GM12878 (cell line): Measurements from ENCODE around the gene PLGRKT. TPM values are rescaled to one million over a fixed set of nuclear protein-coding genes. Genes with fewer than 3 reads are reported as not detected.

ENCODE experiments used
- ATAC-seq: fragments of 200-7000 bp; cut with Tn5 transposase; 3 replicates; pipeline ENCODE4 v1.9.1; 2020; ENCODE audit warnings: mild to moderate bottlenecking, moderate library complexity
- BruUV-seq: library from RNA; stranded (reverse); fragments of 400-500 nt; replicated peaks from 2 replicates; lab custom pipeline; 2021; lab: Mats Ljungman, UMichigan
- CTCF ChIA-PET: fragments of 300-600 bp; sonication (Branson Sonifier 250); formaldehyde crosslinking; extraction: SDS; loops from one replicate; lab custom pipeline; 2021; ENCODE audit warnings: inconsistent platforms; lab: Yijun Ruan, JAX
- POLR2A ChIA-PET: fragments of 350-600 bp; formaldehyde crosslinking; extraction: SDS; loops from one replicate; lab custom pipeline; 2021; ENCODE audit warnings: inconsistent platforms; lab: Charles Lee
- RAD21 ChIA-PET: fragments of 300-600 bp; sonication (Branson Sonifier 250); formaldehyde crosslinking; loops from one replicate; lab custom pipeline; 2023; ENCODE audit warnings: antibody characterized with exemption; ENCODE audit not compliant: unreplicated experiment; lab: Charles Lee
- SMC1A ChIA-PET: fragments of 300-600 bp; sonication (Branson Sonifier 250); formaldehyde crosslinking; loops from one replicate; lab custom pipeline; 2023; ENCODE audit not compliant: unreplicated experiment, uncharacterized antibody; lab: Charles Lee
- DNase-seq: peaks from one replicate; pipeline ENCODE4 v3.0.0-alpha.2; 2011; ENCODE audit warnings: low read depth, low spot score
- FAIRE-seq: peaks from 3 replicates; lab custom pipeline; 2011; peaks lifted over from hg19 to GRCh38; lab: Jason Lieb, UNC
- H2AFZ ChIP-seq: 2 replicates; pipeline ENCODE4 v1.6.0; 2011; ENCODE audit warnings: low read depth, low read length, control low read depth; ENCODE audit not compliant: control insufficient read depth
- H3K27ac ChIP-seq: 2 replicates; pipeline ENCODE4 v1.5.1; 2011; ENCODE audit warnings: control low read depth; ENCODE audit not compliant: control insufficient read depth, insufficient read depth
- H3K27me3 ChIP-seq, 2 experiments: replicated peaks in 1 of 2; 2 replicates each; pipeline versions ENCODE4 v1.6.0 to v1.6.1; 2011; ENCODE audit warnings: low read length in 1 of 2; ENCODE audit not compliant: control insufficient read depth in 2 of 2, insufficient read depth in 2 of 2
- H3K36me3 ChIP-seq, 2 experiments: 2 replicates each; pipeline ENCODE4 v1.5.1; 2011; ENCODE audit warnings: low read length in 1 of 2; ENCODE audit not compliant: control insufficient read depth in 2 of 2, insufficient read depth in 2 of 2
- H3K4me1 ChIP-seq: 2 replicates; pipeline ENCODE4 v1.6.1; 2011; ENCODE audit warnings: mild to moderate bottlenecking, low read length, moderate library complexity, mixed read lengths; ENCODE audit not compliant: control insufficient read depth, insufficient read depth
- H3K4me2 ChIP-seq: 2 replicates; pipeline ENCODE4 v1.6.0; 2011; ENCODE audit warnings: control low read depth; ENCODE audit not compliant: control insufficient read depth, insufficient read depth
- H3K4me3 ChIP-seq: fragments of 200-600 bp; sonication (generic); 2 replicates; pipeline ENCODE4 v1.5.1; 2016
- H3K79me2 ChIP-seq: 2 replicates; pipeline ENCODE4 v1.6.0; 2011; ENCODE audit warnings: low read length; ENCODE audit not compliant: control insufficient read depth, insufficient read depth
- H3K9ac ChIP-seq: 2 replicates; pipeline ENCODE4 v1.8.0; 2011; ENCODE audit warnings: low read length, control low read depth, mixed read lengths; ENCODE audit not compliant: control insufficient read depth, insufficient read depth
- H3K9me3 ChIP-seq: replicated peaks from 3 replicates; pipeline ENCODE4 v1.5.1; 2011; ENCODE audit warnings: mild to moderate bottlenecking, low read length; ENCODE audit not compliant: control insufficient read depth, insufficient read depth
- H4K20me1 ChIP-seq: 2 replicates; pipeline ENCODE4 v1.6.0; 2011; ENCODE audit not compliant: control insufficient read depth, insufficient read depth
- BCLAF1 ChIP-seq: fragments of 450-650 bp; IDR thresholded peaks from 2 replicates; pipeline ENCODE4 v1.6.1; 2017; ENCODE audit warnings: antibody characterized with exemption, mild to moderate bottlenecking, moderate library complexity
- CEBPB ChIP-seq, 2 experiments: fragments of 150-350 bp in 1 of 2; IDR thresholded peaks; 2 replicates each; pipeline ENCODE4 v1.6.1; 2012 to 2014; ENCODE audit warnings: low read depth in 2 of 2, low read length in 2 of 2, borderline replicate concordance in 1 of 2, inconsistent platforms in 1 of 2
- CHD1 ChIP-seq: IDR thresholded peaks from 2 replicates; pipeline ENCODE4 v1.6.1; 2012; ENCODE audit warnings: low read depth, low read length, improper control_type of control experiment
- CTCF ChIP-seq, 3 experiments: IDR thresholded peaks in 2 of 3; conservative IDR thresholded peaks in 1 of 3; 2 replicates each; pipeline ENCODE4 v1.5.1; 2011; ENCODE audit warnings: low read depth in 3 of 3, low read length in 3 of 3, mild to moderate bottlenecking in 3 of 3, control low read depth in 2 of 3, moderate library complexity in 2 of 3, inconsistent platforms in 1 of 3, mixed read lengths in 1 of 3; ENCODE audit not compliant: control insufficient read depth in 2 of 3, insufficient read depth in 1 of 3; ENCODE audit errors: extremely low read depth in 1 of 3
- CUX1 ChIP-seq: IDR thresholded peaks from 2 replicates; pipeline ENCODE4 v1.6.1; 2012; ENCODE audit warnings: improper control_type of control experiment, low read depth, low read length; ENCODE audit not compliant: insufficient replicate concordance
- EP300 ChIP-seq, 2 experiments: fragments of 150-350 bp in 1 of 2; IDR thresholded peaks; 2 replicates each; pipeline ENCODE4 v1.6.1; 2011 to 2012; ENCODE audit warnings: low read depth in 2 of 2, low read length in 2 of 2, borderline replicate concordance in 1 of 2, improper control_type of control experiment in 1 of 2, inconsistent platforms in 1 of 2; ENCODE audit not compliant: control insufficient read depth in 1 of 2
- GABPA ChIP-seq: IDR thresholded peaks from 2 replicates; pipeline ENCODE4 v1.6.1; 2014; ENCODE audit warnings: antibody characterized with exemption, low read depth, mild to moderate bottlenecking, inconsistent platforms
- GATAD2B ChIP-seq: fragments of 450-650 bp; conservative IDR thresholded peaks from 2 replicates; pipeline ENCODE4 v1.6.1; 2017; ENCODE audit warnings: low read depth, mild to moderate bottlenecking, moderate library complexity
- MYC ChIP-seq: IDR thresholded peaks from 2 replicates; pipeline ENCODE4 v1.6.1; 2011; ENCODE audit warnings: mild to moderate bottlenecking, low read length, moderate library complexity, inconsistent platforms; ENCODE audit not compliant: insufficient read depth, insufficient replicate concordance, insufficient read length, severe bottlenecking
- STAT1 ChIP-seq: fragments of 450-650 bp; conservative IDR thresholded peaks from 2 replicates; pipeline ENCODE4 v1.6.1; 2014; ENCODE audit warnings: antibody characterized with exemption, mild to moderate bottlenecking
- WGBS: methylation state at CpG from one replicate; pipeline ENCODE4 v1.1.6; 2016; ENCODE audit warnings: low lambda C conversion rate; ENCODE audit not compliant: insufficient replicate concordance, insufficient coverage; ENCODE audit errors: missing lambda C conversion rate; 5-methylcytosine and 5-hydroxymethylcytosine counted together
- in situ Hi-C: fragments of 300-500 bp; cut with MboI; formaldehyde crosslinking; loops from 9 replicates; pipeline ENCODE4 v1.14.3; 2018; ENCODE audit warnings: mixed read lengths
- intact Hi-C: fragments of 100-400 bp; cut with micrococcal nuclease; formaldehyde crosslinking; loops from one replicate; pipeline ENCODE4 v1.14.2; 2022; ENCODE audit not compliant: unreplicated experiment
- polyA plus RNA-seq, 11 experiments: library from polyadenylated mRNA; depleted of rRNA in 4 of 11; unstranded in 6 of 11; stranded (reverse) in 5 of 11; fragments of >200 nt; fragmentation: Nextera tagmentation in 4 of 11; fragmentation: Illumina TruSeq in 1 of 11; extraction: Ambion mirVana in 4 of 11; extraction: Trizol in 1 of 11; gene quantifications; 1 replicate in 1 of 11; 2 replicates in 10 of 11; pipeline versions ENCODE4 v1.2.1 to v1.2.3, GENCODE V29; 2011 to 2016; ENCODE audit warnings: inconsistent platforms in 2 of 11, missing spikeins in 2 of 11, low read depth in 1 of 11
- total RNA-seq, 4 experiments: library from RNA; depleted of rRNA in 3 of 4; stranded (reverse); fragments of >200 nt in 3 of 4; fragmentation: Illumina TruSeq in 1 of 4; extraction: Trizol in 1 of 4; gene quantifications; 2 replicates each; pipeline versions ENCODE4 v1.2.1 to v1.2.3, GENCODE V29; 2013 to 2021

Gene PLGRKT
- total and polyA plus RNA-seq, 10 of the 15 experiments (the other 5 are each of a cell fraction or from before 2014, with no cell fraction given): 25.2 to 72.3 (median 38.4) TPM

- peak overlapping the region; percentile 37 for H2AFZ ChIP-seq
- POLR2A ChIA-PET: interaction anchor here (0.5 to 2.1 kb wide), 18 partner anchors 10 to 372 kb away, joined by 3 to 16 read pairs (median 5); partner anchors contain the start of gene PDCD1LG2
- in situ Hi-C loops: no loop called here
- no peak for TF ChIP-seq MYC
- TF ChIP-seq CHD1: no peak
- TF ChIP-seq STAT1: no peak
- no peak for TF ChIP-seq CUX1
- TF ChIP-seq GABPA: no peak
- TF ChIP-seq GATAD2B: no peak
- no peak for TF ChIP-seq BCLAF1
- TF ChIP-seq EP300 (IDR thresholded peaks at IDR 0.05; ENCODE audit: borderline replicate concordance in 1 of 2, control insufficient read depth in 1 of 2, low read depth in 2 of 2, low read length in 2 of 2): peak; percentile 37 to 47; a peak in 2 of 4 replicates
- TF ChIP-seq CTCF (IDR thresholded peaks at IDR 0.05 in 2 of 3, conservative IDR thresholded peaks at IDR 0.05 in 1 of 3; ENCODE audit: control insufficient read depth in 2 of 3, extremely low read depth in 1 of 3, insufficient read depth in 1 of 3, low read depth in 3 of 3, low read length in 3 of 3): no peak
- no peak for TF ChIP-seq CEBPB (IDR thresholded peaks at IDR 0.05; ENCODE audit: borderline replicate concordance in 1 of 2, low read depth in 2 of 2, low read length in 2 of 2)
Measured at GRCh38 chr9:5479994-5480694, 42.4 kb upstream of the PLGRKT start.

More at GRCh38 chr9:5479994-5480694, 42.4 kb upstream of the PLGRKT start:
- ChIA-PET RAD21 (interaction anchor here (0.6 to 4.0 kb wide), 31 partner anchors 10 to 308 kb away, joined by 3 to 47 read pairs (median 5); partner anchors contain the start of genes CD274, PDCD1LG2, PLGRKT and RIC1), CTCF (interaction anchor here (0.7 to 3.0 kb wide), 13 partner anchors 9 to 120 kb away, joined by 3 to 14 read pairs (median 4); no protein-coding TSS in a partner anchor), SMC1A (interaction anchor here (0.7 to 7.6 kb wide), 30 partner anchors 9 to 143 kb away, joined by 3 to 87 read pairs (median 5); partner anchors contain the start of genes CD274 and PDCD1LG2)
- 2% methylated on average over 3 of the region's 3 CpGs for WGBS
- intact Hi-C loops: loop anchor here (1.0 to 2.0 kb wide), 4 partner anchors 12 to 39 kb away; partner anchors contain the start of gene PDCD1LG2
- H3K27ac ChIP-seq: peak overlapping the region; percentile 62
- no peak overlapping the region for H3K9ac ChIP-seq
- ATAC-seq (peak; percentile 85), DNase-seq (no peak), FAIRE-seq (no peak)
- no TSS peak for BruUV-seq
- H3K4me2 ChIP-seq: peak overlapping the region; percentile 46
- H3K79me2 ChIP-seq: no peaks in the 10 kb centered on the region
- no peaks in the 10 kb centered on the region for H3K36me3 ChIP-seq
- no peaks in the 10 kb centered on the region for H3K27me3 ChIP-seq
- peaks cover 5% of the 10 kb centered on the region; the same call in 2 of the 3 replicates for H3K9me3 ChIP-seq
- H3K4me3 ChIP-seq: no peak overlapping the region
- H3K4me1 ChIP-seq: peaks cover 27% of the 10 kb centered on the region
- H4K20me1 ChIP-seq: no peaks in the 10 kb centered on the region
